Uterus (tissue), 4 donors: Measurements from ENCODE around the gene SLC8A1. TPM values are rescaled to one million over a fixed set of nuclear protein-coding genes. Genes with fewer than 3 reads are reported as not detected.
A peak's percentile ranks its signal among the peaks of the same experiment; 100 is the strongest.

Experiments
- DNase-seq, 2 donors: peaks; one replicate each; pipeline ENCODE4 v3.0.0-alpha.2; 2019 to 2020
- H3K27ac ChIP-seq, 2 donors: fragments of 200-600 bp; sonication (generic); 1 replicate in 1 of 2; 2 replicates in 1 of 2; pipeline ENCODE4 v1.5.1; 2016 to 2018
- H3K27me3 ChIP-seq, 2 donors: fragments of 200-600 bp; sonication (generic); one replicate each; pipeline ENCODE4 v1.5.1; 2018 to 2019; ENCODE audit warnings: control low read depth in 1 of 2
- H3K36me3 ChIP-seq, 2 donors: fragments of 200-600 bp; sonication (generic); one replicate each; pipeline ENCODE4 v1.5.1; 2019; ENCODE audit warnings: control low read depth in 1 of 2
- H3K4me1 ChIP-seq, 2 donors: fragments of 200-600 bp; sonication (generic); one replicate each; pipeline ENCODE4 v1.5.1; 2018 to 2019; ENCODE audit warnings: control low read depth in 1 of 2
- H3K4me3 ChIP-seq, 2 donors: fragments of 200-600 bp; sonication (generic); 1 replicate in 1 of 2; 2 replicates in 1 of 2; pipeline ENCODE4 v1.5.1; 2018 to 2019; ENCODE audit warnings: mild to moderate bottlenecking in 1 of 2
- H3K9me3 ChIP-seq, 2 donors: fragments of 200-600 bp; sonication (generic); one replicate each; pipeline ENCODE4 v1.5.1; 2019; ENCODE audit warnings: control low read depth in 1 of 2
- POLR2A ChIP-seq, 2 donors: fragments of 450-650 bp; IDR thresholded peaks; one replicate each; pipeline ENCODE4 v1.6.1; 2016; ENCODE audit warnings: antibody characterized with exemption in 2 of 2, mild to moderate bottlenecking in 1 of 2, moderate library complexity in 1 of 2
- intact Hi-C: fragments of 100-400 bp; cut with DNase I; formaldehyde crosslinking; loops from one replicate; pipeline ENCODE4 v1.15.1; 2023; ENCODE audit warnings: low total_unique reads
- total RNA-seq, 4 donors: library from RNA; depleted of rRNA in 3 of 4; stranded (reverse); fragments of >200 nt in 3 of 4; gene quantifications; one replicate each; pipeline versions ENCODE4 v1.1.0 to v1.2.4, GENCODE V29; 2014 to 2023
- TF ChIP-seq, protein P1 (sequence below), 4 experiments: fragments of 200-600 bp in 2 of 4; fragments of 450-650 bp in 2 of 4; sonication (generic) in 2 of 4; IDR thresholded peaks; one replicate each; pipeline ENCODE4 v1.5.1; 2016 to 2019; ENCODE audit warnings: antibody characterized with exemption in 4 of 4, mild to moderate bottlenecking in 2 of 4, moderate library complexity in 1 of 4
- donor health status: DM: yes; HTN: yes; CAD: no.

Gene SLC8A1
- total RNA-seq, 4 donors from 2014 or later: 61.2 to 257 (median 140) TPM

- intact Hi-C loops: no loop called here
- DNase-seq: no peak
- peak overlapping the region in 1 of 2 donors; percentile 19 for H3K27ac ChIP-seq
- no peaks in the 10 kb centered on the region for H3K27me3 ChIP-seq
- no peaks in the 10 kb centered on the region for H3K36me3 ChIP-seq
- H3K4me3 ChIP-seq: no peak overlapping the region
- H3K9me3 ChIP-seq: no peaks in the 10 kb centered on the region
- no peaks in the 10 kb centered on the region for H3K4me1 ChIP-seq
- no peak for TF ChIP-seq POLR2A (IDR thresholded peaks at IDR 0.05)
- TF ChIP-seq, protein P1, sequence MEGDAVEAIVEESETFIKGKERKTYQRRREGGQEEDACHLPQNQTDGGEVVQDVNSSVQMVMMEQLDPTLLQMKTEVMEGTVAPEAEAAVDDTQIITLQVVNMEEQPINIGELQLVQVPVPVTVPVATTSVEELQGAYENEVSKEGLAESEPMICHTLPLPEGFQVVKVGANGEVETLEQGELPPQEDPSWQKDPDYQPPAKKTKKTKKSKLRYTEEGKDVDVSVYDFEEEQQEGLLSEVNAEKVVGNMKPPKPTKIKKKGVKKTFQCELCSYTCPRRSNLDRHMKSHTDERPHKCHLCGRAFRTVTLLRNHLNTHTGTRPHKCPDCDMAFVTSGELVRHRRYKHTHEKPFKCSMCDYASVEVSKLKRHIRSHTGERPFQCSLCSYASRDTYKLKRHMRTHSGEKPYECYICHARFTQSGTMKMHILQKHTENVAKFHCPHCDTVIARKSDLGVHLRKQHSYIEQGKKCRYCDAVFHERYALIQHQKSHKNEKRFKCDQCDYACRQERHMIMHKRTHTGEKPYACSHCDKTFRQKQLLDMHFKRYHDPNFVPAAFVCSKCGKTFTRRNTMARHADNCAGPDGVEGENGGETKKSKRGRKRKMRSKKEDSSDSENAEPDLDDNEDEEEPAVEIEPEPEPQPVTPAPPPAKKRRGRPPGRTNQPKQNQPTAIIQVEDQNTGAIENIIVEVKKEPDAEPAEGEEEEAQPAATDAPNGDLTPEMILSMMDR (IDR thresholded peaks at IDR 0.05): no peak
Observed at GRCh38 chr2:40360652-40361051, 91.2 kb downstream of the SLC8A1 start.

DNA sequence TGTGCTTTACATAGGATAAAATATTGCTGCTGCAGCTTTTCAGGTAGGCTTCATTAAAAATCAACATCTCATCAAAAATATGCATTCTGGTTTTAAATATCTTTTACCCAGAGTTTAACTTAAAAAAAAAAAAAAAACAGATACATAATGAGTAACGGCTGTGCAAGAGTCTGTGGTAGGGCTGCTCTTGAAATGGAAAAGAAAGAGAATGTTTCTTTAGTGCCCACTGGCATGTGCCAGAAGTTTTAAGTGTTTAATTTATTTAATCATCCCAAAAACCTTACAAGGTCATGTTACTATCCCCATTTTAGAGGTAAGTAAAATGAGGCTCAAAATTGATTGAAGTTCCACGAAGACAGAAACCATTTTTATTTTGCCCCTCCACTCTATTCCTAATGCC is 92.1 kb downstream of the SLC8A1 start:
- intact Hi-C loops: no loop called here
- Histone ChIP-seq H3K27ac (no peak overlapping the region), H3K27me3 (no peaks in the 10 kb centered on the region), H3K9me3 (no peaks in the 10 kb centered on the region), H3K4me1 (no peaks in the 10 kb centered on the region), H3K4me3 (no peak overlapping the region), H3K36me3 (no peaks in the 10 kb centered on the region)
- TF ChIP-seq POLR2A (IDR thresholded peaks at IDR 0.05): no peak
- TF ChIP-seq, protein P1 (IDR thresholded peaks at IDR 0.05): no peak
- DNase-seq: no peak

DNA sequence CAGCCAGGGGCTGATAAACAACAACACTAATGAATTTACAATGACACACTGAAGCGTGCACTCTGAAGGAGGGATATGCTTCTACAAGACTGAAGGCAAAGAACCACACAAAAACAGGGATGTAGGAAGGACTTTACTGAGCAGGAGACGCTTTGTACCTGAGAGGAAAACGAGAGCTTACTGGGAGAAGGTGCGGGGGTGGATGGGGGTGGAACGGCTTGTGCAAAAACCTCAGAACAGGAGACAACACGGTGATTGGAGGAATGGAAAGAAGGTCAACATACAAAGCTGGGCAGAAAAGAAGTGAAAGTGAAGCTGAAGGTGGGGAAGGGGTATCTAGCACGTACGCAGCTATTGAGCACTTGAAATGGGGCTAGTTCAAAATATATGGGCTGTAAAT is 93.1 kb downstream of the SLC8A1 start:
- no peak for DNase-seq
- no peaks in the 10 kb centered on the region for H3K27me3 ChIP-seq
- H3K36me3 ChIP-seq: no peaks in the 10 kb centered on the region
- H3K9me3 ChIP-seq: no peaks in the 10 kb centered on the region
- TF ChIP-seq POLR2A (IDR thresholded peaks at IDR 0.05): no peak
- TF ChIP-seq, protein P1 (IDR thresholded peaks at IDR 0.05): no peak
- intact Hi-C loops: no loop called here
- no peaks in the 10 kb centered on the region for H3K4me1 ChIP-seq
- no peak overlapping the region for H3K4me3 ChIP-seq
- no peak overlapping the region for H3K27ac ChIP-seq

GRCh38 chr2:40357667-40358066 is 94.2 kb downstream of the SLC8A1 start:
- H3K36me3 ChIP-seq: no peaks in the 10 kb centered on the region
- TF ChIP-seq, protein P1 (IDR thresholded peaks at IDR 0.05): no peak
- no peak for TF ChIP-seq POLR2A (IDR thresholded peaks at IDR 0.05)
- H3K9me3 ChIP-seq: no peaks in the 10 kb centered on the region
- no peak for DNase-seq
- H3K4me3 ChIP-seq: no peak overlapping the region
- intact Hi-C loops: no loop called here
- H3K4me1 ChIP-seq: no peaks in the 10 kb centered on the region
- no peak overlapping the region for H3K27ac ChIP-seq
- H3K27me3 ChIP-seq: no peaks in the 10 kb centered on the region

DNA sequence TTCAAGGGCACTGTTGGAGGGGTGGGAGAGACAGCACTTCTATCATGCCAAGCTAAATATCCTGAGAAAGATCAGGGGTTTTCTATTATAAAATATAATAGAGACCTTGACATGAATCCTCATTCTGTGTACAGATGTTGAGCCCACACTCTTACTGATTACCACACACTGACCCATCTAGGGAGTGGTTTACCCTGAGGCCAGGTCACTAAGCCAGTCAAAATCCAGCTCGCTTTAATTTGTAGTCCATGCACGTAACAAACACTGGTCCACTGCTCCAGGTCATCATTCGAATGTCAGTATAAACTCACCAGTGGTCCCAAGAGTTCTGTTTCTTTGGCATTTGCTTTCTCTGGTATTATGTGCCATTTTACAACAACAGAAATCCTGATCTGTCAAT is 96.4 kb downstream of the SLC8A1 start:
- H3K27ac ChIP-seq: no peak overlapping the region
- DNase-seq: no peak
- H3K36me3 ChIP-seq: no peaks in the 10 kb centered on the region
- H3K4me1 ChIP-seq: peaks cover 0 to 5% of the 10 kb centered on the region in 2 donors
- intact Hi-C loops: no loop called here
- no peak overlapping the region for H3K4me3 ChIP-seq
- H3K9me3 ChIP-seq: no peaks in the 10 kb centered on the region
- TF ChIP-seq POLR2A (IDR thresholded peaks at IDR 0.05): no peak
- TF ChIP-seq, protein P1 (IDR thresholded peaks at IDR 0.05): no peak
- no peaks in the 10 kb centered on the region for H3K27me3 ChIP-seq
